HG02852 (cell line): ENCODE results near the gene MYL3.
"Not testable (repeated sequence)": the region's sequence is repeated elsewhere in the genome, so short reads cannot be mapped to it uniquely, and the experiment has no call there.

Source experiments
- ATAC-seq: cut with Tn5 transposase; IDR thresholded peaks from one replicate; pipeline ENCODE4 v1.9.1; 2021; ENCODE audit warnings: mild to moderate bottlenecking, moderate library complexity; ENCODE audit not compliant: unreplicated experiment

Gene MYL3

GRCh38 chr3:46831316-46831715 lies 31.9 kb downstream of the MYL3 start:
- no peak for ATAC-seq

- ATAC-seq = no peak
These were observed 32.4 kb downstream of the MYL3 start for GRCh38 chr3:46830801-46831200.

- ATAC-seq = peak; percentile 88
These were observed 33.5 kb downstream of the MYL3 start for GRCh38 chr3:46829699-46830208.

DNA sequence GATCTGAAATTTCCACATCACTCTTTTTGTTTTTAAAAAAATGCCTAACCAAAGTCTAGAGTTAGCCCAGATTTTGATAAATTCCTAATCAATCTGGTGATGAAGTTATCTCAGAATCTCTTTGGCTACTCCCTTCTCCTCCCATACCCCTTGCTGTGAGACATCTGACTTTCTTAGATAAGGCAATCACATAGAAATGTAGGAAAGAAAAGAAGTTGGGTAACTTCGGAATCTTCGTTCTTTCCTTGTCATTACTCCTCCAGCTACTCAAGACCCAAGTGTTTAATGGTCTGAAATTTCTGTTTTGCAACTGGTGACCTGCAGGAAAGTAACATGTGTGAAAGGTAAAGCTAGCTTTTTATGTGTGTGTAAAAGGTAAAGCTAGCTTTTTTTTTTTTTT lies 37.8 kb downstream of the MYL3 start:
- no peak for ATAC-seq

DNA sequence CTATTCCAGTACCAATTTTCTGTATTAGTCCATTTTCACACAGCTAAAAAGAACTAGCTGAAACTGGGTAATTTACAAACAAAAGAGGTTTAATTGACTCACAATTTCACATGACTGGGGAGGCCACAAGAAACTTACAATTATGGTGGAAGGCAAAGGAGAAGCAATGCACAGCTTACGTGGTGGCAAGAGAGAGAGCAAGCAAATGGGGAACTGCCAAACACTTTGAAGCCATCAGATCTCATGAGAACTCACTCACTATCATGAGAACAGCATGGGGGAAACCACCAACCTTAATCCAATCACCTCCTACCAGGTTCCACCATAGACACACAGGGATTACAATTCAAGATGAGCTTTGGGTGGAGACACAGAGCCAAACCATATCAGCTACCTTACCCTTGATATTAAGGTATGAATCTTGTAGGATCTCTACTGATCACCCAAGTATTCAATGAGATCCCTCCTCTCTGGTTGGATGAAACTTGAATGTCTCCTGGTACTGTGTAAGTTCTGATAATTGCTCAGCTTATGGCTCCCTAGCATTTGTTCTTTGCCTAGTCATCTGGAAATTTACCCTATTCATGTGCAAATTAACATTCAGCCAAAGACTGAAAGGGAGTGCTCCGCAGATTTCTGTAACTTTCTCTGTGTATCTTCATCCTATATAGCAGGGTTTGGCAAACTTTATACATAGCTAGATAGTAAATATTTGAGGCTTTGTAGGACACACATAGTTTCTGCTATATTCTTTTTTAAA lies 38.9 kb downstream of the MYL3 start:
- no peak for ATAC-seq

DNA sequence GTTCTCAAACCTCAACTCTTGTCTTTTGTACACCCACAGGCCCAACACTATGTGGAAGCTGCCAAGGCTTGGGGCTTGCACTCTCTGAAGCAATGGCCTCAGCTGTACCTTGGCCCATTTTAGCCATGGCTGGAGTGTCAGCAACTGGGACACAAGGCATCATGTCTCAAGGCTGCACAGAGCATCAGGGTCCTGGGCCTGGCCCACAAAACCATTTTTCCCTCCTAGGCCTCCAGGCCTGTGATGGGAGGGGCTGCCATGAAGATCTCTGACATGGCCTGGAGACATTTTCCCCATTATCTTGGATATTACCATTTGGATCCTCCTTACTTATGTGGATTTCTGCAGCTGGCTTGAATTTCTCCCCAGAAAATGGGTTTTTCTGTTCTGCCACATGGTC lies 39.9 kb downstream of the MYL3 start:
- not testable (repeated sequence) for ATAC-seq

- ATAC-seq = no peak
These were observed 41.7 kb downstream of the MYL3 start for GRCh38 chr3:46821553-46821952.

- ATAC-seq = no peak
These were observed 42.4 kb downstream of the MYL3 start for GRCh38 chr3:46820852-46821251.

DNA sequence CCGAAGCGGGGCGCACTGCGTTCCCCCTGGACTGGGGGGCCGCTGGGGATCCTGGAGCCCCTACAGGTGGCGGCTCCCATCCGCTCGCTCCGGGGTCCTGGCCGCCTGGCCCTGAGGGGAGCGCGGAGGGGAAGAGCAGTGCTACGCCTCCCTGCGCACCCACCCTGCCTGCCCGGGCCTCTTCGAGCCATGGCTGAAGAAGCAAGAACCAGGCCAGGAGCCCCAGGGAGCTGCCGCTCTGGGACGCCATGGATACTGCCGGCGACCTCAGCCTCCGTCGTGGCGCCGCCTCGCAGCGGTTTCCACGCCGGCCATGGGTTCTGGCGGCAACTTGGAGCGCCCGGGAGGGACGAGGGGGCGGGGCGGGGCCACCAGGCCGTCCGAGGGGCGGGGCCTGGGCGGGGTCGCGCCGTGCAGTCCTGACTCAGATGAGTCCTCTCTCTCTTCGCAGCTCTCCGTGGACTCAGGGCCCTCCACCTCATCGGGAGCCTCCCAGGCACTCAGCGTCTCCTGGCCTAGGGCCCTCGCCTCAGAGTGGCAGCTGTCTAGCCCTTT lies 50.9 kb downstream of the MYL3 start:
- ATAC-seq = no peak

DNA sequence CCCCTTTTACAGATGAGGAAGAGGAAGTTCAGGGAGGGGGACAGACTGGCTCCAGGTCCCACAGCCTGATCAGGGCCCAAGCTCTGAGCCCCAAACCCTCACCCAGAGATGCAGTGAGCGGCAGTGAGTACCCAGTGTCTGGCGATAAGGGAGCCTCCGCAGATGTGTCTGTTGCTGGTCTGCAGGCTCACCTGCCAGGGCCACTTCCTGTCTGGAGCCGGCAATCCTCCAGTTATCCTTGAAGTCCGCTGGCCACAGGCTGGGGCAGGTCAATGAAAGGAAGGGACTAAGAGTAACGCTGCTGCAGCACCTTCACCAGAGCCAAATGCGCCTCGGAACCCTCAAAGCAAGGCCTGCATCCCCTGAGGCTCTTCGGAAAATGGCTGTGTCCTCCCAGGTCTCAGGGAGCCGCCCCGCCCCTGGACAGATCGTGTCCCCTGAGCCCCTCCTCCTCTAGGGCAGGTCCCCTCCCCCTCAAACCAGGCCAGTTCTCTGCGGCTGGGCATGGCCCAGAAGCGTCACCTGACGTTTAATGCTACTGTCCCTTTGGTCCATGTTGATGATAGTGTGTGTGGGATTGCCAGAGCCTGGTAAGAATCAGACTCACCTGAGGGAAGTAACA lies 51.5 kb downstream of the MYL3 start:
- no peak for ATAC-seq

GRCh38 chr3:46808766-46809165 lies 54.5 kb downstream of the MYL3 start:
- not testable (repeated sequence) for ATAC-seq
